RWPE1 (cell line): Measurements from ENCODE around the gene SLC6A9.

Source experiments
- CTCF ChIA-PET: fragments of 350-600 bp; sonication (Branson Sonifier 250); formaldehyde crosslinking; extraction: SDS; loops from one replicate; lab custom pipeline; 2021; lab: Yijun Ruan, JAX
- POLR2A ChIA-PET: fragments of 400-600 bp; formaldehyde crosslinking; extraction: SDS; loops from one replicate; lab custom pipeline; 2020; ENCODE audit warnings: antibody characterized with exemption; ENCODE audit not compliant: low non-redundant PET; lab: Yijun Ruan, JAX
- DNase-seq: peaks from one replicate; pipeline ENCODE4 v3.0.0; 2012; ENCODE audit warnings: low spot score
- H3K27ac ChIP-seq: fragments of 450-650 bp; 2 replicates; pipeline ENCODE4 v1.5.1; 2017
- TF ChIP-seq, protein P1 (sequence below): fragments of 450-650 bp; conservative IDR thresholded peaks from 2 replicates; pipeline ENCODE4 v1.5.1; 2017; ENCODE audit warnings: low read depth, mild to moderate bottlenecking

SLC6A9 gene

DNA sequence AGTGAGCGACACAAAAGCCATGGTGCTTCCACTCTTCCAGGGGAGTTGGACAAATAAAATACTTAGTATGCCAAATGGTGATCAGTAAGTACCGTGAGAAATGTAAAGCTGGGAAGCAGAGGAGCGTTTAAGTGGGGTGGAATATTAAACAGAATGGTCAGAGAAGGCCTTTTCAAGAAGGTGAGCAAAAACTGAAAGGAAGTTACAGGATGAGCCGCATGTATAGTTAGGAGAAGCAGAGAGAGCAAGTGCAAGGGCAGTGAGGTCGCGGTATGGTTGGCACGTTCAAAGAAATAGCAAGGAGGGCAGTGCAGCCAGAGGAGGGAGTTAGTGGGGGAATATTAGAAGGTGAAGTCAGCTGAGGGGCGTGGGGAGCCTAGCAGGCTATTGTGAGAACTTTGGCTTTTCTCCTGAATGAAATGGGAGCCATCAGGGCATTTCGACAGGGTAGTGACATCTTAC, 57.2 kb downstream of the SLC6A9 start:
- H3K27ac ChIP-seq: peak overlapping the region; percentile 90
- DNase-seq: peak; percentile 32
- CTCF ChIA-PET: interaction anchor here (1.2 kb wide), 1 partner anchor 40 kb away, joined by 3 read pairs; no protein-coding TSS in a partner anchor
- POLR2A ChIA-PET: no interaction called here
- TF ChIP-seq, protein P1, sequence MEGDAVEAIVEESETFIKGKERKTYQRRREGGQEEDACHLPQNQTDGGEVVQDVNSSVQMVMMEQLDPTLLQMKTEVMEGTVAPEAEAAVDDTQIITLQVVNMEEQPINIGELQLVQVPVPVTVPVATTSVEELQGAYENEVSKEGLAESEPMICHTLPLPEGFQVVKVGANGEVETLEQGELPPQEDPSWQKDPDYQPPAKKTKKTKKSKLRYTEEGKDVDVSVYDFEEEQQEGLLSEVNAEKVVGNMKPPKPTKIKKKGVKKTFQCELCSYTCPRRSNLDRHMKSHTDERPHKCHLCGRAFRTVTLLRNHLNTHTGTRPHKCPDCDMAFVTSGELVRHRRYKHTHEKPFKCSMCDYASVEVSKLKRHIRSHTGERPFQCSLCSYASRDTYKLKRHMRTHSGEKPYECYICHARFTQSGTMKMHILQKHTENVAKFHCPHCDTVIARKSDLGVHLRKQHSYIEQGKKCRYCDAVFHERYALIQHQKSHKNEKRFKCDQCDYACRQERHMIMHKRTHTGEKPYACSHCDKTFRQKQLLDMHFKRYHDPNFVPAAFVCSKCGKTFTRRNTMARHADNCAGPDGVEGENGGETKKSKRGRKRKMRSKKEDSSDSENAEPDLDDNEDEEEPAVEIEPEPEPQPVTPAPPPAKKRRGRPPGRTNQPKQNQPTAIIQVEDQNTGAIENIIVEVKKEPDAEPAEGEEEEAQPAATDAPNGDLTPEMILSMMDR: no peak

DNA sequence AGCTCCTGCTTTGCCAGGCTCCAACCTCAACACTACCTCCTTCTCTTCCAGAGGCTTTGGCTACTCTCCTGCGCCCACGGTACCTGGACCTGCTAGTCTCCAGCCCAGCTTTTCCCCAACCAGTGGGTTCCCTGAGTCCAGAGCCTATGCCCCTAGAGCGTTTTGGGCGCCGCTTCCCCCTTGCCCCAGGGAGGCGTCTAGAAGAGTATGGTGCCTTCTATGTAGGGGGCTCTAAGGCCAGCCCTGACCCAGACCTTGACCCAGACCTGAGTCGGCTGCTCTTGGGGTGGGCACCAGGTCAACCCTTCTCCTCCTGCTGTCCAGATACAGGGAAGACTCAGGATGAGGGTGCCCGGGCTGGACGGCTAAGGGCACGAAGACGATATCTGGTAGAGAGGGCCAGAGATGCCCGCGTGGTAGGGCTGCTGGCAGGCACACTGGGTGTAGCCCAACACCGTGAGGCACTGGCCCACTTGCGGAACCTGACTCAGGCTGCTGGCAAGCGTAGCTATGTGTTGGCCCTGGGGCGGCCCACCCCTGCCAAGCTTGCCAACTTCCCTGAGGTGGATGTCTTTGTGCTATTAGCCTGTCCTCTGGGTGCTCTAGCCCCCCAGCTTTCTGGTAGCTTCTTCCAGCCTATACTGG, 59.8 kb downstream of the SLC6A9 start:
- H3K27ac ChIP-seq: no peak overlapping the region
- TF ChIP-seq, protein P1: no peak
- ChIA-PET CTCF (no interaction called here), POLR2A (no interaction called here)
- DNase-seq: no peak

DNA sequence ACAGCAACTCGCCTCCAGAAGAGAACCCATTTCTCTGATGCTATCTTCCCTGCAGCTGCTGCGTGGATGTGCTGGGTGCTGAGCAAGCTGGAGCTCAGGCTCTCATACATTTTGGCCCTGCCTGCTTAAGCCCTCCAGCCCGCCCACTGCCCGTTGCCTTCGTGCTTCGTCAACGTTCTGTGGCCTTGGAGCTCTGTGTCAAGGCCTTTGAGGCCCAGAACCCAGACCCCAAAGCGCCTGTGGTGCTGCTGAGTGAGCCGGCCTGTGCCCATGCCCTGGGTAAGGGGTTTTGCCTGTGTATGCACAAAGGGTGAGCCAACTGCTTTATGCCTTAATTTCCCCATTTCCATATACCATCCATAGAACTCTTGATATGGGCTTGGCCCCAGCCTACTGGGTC, 60.4 kb downstream of the SLC6A9 start:
- TF ChIP-seq, protein P1: no peak
- no peak overlapping the region for H3K27ac ChIP-seq
- CTCF ChIA-PET: interaction anchor here (0.6 to 1.1 kb wide), 5 partner anchors 9 to 36 kb away, joined by 3 read pairs; no protein-coding TSS in a partner anchor
- DNase-seq: no peak
- POLR2A ChIA-PET: no interaction called here

- POLR2A ChIA-PET: no interaction called here
- DNase-seq: no peak
- CTCF ChIA-PET: interaction anchor here (0.6 to 1.1 kb wide), 5 partner anchors 10 to 36 kb away, joined by 3 read pairs; no protein-coding TSS in a partner anchor
- TF ChIP-seq, protein P1: no peak
- peak overlapping the region; percentile 54 for H3K27ac ChIP-seq
Observed at GRCh38 chr1:43970502-43970901, 60.8 kb downstream of the SLC6A9 start.

GRCh38 chr1:43969746-43970466, 61.4 kb downstream of the SLC6A9 start, which contains the start of gene DPH2:
Gene DPH2, plus strand, starts transcription at chr1:43970010. Its CDS starts 166 bp downstream, at chr1:43970176.
- ChIA-PET CTCF (interaction anchor here (0.6 to 1.1 kb wide), 4 partner anchors 10 to 34 kb away, joined by 3 read pairs; no protein-coding TSS in a partner anchor), POLR2A (no interaction called here)
- peak; percentile 98 for DNase-seq
- peak within 1 kb of the TSS; percentile 54 for H3K27ac ChIP-seq
- TF ChIP-seq, protein P1: no peak

- DNase-seq: no peak
- peak overlapping the region; percentile 54; the same call in 1 of the 2 replicates for H3K27ac ChIP-seq
- TF ChIP-seq, protein P1: no peak
- CTCF ChIA-PET: no interaction called here
- POLR2A ChIA-PET: no interaction called here
Observed at GRCh38 chr1:43969416-43969745, 61.9 kb downstream of the SLC6A9 start.
